COLO668 (cell line): ENCODE results near the gene NUDCD3.

Source experiments
- DNase-seq: peaks from one replicate; lab custom pipeline; 2025; ENCODE audit not compliant: unreplicated experiment; lab: John Stamatoyannopoulos, UW

NUDCD3 gene

GRCh38 chr7:44402401-44403060 lies 87.9 kb downstream of the NUDCD3 start:
- no peak for DNase-seq

DNA sequence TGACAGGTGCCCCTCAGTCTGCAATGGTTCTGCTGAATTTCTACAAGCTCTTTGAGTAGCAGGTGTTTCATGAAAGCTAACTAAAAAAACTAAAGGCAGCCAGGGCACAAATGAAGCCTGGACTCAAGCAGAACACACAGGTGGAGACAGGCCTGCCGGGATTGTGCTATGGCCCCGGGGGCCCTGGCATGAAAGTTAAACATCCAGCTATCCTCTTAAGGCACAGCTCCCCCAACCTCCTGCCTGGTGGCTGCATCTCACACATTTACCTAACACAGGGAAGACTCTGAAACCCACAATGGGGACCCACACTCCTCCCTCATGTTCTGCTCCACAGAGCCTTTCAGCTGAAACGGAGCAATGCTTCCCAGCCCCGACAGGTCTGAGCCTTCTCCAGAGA lies 88.8 kb downstream of the NUDCD3 start:
- no peak for DNase-seq

DNA sequence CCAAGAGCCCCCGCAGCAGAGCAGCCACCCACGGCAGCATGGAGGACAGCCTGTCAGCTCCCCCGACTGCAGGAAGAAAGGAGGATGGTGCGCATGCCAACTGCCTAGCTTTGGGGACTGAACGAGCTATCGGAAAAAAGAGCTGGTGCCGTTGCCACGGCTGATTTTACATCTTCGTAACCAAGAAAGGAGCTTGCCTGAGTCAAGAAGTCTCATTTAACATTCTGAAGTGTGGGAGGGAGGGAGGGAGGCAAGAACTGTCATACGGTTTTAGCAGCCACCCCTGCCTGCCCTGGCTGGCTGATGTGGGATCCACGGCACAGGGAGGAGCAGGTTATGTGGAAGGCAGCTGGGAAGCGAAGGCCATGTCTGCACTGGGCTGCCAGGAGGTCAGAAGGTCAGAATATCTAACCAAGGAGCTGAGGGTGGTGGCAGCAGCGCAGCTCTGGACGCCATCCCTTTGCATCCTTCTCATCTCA lies 90.4 kb downstream of the NUDCD3 start:
- no peak for DNase-seq

DNA sequence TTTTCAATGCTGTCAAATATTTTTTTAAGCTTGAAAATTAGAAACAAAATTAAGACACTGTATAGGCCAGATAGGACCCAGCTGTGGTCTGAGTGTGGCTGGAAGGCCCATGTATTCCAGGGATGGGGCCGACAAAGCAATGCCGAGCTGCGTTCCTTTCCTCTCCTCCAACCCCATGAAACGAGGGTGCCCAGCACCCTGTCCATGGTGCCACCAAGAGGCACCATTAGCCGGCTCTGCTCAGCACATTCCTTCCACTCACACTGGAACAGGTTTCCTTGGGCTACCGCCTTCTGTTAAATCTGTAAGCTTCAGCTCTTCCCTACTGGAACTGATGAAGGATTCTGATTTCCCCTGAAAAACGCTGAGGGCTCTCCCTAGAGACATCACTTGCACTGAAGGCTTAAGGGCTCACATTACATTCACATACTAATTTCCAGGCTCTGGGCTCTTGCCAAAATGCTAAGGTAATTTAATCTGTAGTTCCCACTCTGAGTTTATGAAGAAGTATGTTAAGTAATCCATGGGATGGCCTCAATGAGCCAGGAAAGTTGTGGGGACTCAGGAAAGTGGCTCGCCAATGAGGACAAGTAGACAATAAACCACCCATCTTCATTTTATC lies 91.4 kb downstream of the NUDCD3 start:
- no peak for DNase-seq

- DNase-seq, result peak; percentile 89
Observed at GRCh38 chr7:44398511-44398911, 91.9 kb downstream of the NUDCD3 start.

DNA sequence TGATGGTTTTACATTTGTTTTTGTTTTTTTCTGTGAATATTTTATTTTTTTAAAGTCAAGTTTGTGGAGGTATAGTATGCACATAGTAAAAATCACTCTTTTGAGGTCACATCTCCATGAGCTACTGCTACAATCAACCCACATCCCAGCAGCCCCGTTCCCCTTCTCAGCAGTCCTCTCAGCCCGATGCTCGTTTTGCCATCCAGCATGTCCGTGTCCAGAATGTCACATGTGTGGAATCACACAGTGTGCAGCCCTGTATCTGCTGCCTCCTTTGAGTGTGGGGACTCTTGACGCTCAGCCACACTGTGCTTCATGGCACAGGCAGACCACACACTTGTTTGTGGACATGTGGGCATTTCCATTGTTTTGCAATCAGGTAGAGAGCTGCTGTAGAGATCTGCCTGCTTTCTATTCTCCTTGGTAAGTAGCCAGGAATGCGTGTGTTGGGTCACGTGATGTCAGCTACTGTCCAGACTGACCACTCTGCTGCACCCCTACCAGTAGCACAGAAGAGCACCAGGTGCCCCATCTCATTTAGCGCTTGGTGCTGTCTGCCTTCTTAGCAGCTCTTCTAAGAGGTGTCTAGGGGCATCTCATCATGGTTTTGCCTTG lies 93.4 kb downstream of the NUDCD3 start:
- DNase-seq, result no peak

DNA sequence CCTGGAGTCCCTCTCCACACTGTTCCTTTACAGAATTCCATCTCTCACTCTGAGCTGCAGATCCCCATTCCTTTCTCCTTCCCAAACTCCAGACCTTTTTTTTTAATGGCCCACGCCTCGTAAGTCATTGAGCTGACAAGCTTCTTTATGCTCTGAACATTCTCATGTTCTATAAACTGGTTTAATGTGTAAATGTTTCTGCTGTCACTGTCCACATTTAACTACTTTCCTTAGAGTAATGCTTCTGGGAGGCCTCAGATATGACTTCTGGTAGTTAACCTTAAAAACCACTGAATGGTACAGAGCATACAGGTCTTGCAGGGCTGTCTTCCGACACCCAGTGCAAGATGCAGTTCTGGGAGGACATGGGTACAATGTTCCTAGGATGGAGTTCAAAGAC lies 94.0 kb downstream of the NUDCD3 start:
- no peak for DNase-seq

DNA sequence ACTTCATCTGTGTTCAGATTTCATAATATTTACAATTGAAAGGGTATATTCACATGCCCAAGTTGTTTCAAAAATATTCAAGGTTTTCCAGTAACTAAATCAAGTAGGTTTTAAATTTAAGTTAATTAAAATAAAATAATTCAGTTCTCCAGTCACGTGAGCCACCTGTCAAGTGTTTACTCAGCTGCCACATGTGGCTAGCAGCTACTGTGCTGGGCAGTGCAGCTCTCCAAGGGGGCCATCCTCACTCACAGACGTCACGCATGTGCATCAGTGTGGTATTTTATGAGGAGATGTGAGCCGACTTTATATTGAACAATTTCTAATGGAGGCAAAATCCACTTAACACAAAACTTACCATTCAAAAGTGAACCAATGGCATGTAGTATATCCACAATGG lies 95.4 kb downstream of the NUDCD3 start:
- peak; percentile 92 for DNase-seq

DNA sequence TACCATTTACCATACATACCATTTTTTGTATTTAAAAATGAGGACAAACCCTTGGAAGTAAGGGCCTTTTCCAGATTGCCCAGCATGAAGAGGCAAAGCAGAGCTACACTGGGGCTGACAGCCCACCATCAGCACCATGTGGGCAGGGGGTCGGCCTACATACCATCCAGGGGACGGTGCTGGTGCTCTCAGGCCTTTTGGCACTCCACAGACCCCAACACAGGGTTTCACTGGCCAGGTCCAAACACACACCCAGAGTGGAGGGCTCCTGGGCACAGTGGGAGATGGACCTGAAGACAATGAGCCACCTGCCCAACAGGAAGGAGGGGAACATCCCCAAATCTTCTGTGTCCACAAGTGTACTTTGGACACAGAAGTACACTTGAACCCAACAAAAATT lies 95.8 kb downstream of the NUDCD3 start:
- DNase-seq, result peak; percentile 50

GRCh38 chr7:44394112-44394447 lies 96.4 kb downstream of the NUDCD3 start:
- no peak for DNase-seq

- no peak for DNase-seq
Observed at GRCh38 chr7:44393238-44394111, 97.0 kb downstream of the NUDCD3 start.

DNA sequence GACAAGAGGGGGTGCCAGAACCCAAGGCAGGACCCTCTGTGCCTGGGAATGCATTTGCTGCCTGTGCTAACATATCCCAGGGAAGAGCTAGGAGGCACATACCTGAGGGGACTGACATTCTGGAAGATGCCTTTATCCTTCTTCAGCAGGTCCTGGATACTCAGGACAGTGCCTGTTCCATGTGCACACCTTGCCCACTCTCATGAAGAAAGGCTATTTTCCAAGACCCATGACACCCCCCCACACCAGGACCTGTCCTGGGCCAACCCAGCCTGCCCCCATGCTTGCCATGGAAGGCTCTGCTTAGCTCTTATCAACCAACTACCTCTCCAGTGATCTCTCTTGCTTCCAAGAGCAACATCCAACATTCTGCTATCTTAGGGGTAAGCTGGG lies 97.8 kb downstream of the NUDCD3 start:
- DNase-seq, result no peak

GRCh38 chr7:44391746-44392617 lies 98.5 kb downstream of the NUDCD3 start:
- no peak for DNase-seq

DNA sequence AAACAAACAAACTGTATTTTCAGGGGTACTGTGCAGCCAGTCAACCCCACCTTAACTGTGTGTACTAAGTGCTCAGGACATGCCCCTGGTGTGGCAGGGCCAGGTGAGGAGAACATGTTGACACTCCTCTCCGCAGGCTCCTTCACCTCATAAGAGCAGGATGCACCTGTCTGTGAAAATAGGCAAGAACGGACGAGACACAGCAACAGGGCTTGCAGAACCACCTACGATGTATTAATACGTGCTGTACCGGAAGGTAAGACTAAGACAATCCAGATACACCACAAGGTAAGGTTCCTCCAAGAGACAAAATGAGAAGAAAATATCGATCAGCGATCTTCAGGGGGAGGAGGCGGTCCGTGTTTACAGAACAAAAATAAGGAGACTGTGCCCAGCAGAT lies 99.3 kb downstream of the NUDCD3 start:
- peak; percentile 79 for DNase-seq

DNA sequence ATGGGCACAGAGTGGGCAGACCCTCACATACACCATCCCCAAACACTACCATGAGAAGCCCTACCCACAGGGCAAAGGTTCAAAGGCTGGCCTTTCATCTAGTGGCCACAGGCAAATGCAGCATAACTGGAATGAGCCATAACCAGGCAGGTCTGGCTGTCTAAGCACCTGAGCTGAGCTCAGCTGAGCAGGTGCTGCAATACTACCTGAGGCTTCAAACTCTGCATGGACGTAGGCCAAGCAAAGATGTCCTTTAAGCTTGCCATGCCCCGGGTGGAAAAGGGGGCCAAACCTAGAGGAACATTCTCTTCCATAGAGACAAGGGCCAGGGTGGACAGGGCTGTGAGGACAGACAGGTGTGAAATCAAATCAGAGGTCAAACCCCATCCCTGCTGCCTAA lies 99.8 kb downstream of the NUDCD3 start:
- DNase-seq, result peak; percentile 68

- no peak for DNase-seq
Observed at GRCh38 chr7:44388089-44388970, 102.1 kb downstream of the NUDCD3 start.

DNA sequence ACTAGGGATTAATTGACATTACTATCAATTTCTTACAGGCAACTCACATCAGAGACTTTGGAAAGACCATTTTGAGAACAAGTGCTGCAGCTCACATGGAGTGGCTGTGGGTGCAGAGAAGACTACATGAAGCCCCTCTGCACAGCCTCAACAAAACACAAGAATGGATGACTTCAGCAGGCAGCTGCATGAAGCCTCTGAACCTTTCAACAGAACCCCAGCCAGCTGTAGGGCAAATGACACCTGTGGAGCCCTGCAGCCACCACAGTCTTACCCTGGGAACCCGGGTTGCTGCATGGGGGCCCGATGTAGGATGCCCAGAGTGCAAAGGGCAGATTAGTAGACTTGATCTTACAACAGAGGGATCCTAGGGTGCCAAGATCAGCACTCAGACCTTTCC lies 103.1 kb downstream of the NUDCD3 start:
- no peak for DNase-seq

- DNase-seq, result no peak
Observed at GRCh38 chr7:44386139-44386913, 104.1 kb downstream of the NUDCD3 start.
